Measurements from ENCODE around the gene ATXN7.

GRCh38 chr3:63851287-63851686 is 12.4 kb upstream of the ATXN7 start:
- TF ChIP-seq CTCF (conservative IDR thresholded peaks at IDR 0.05; ENCODE audit: low read length) = no peak
- TF ChIP-seq EZH2phosphoT487 (IDR thresholded peaks at IDR 0.05; ENCODE audit: borderline replicate concordance, low read depth, low read length) = no peak

Measured in OCI-LY7 (cell line).